HG03066 (cell line): ENCODE results near the gene CCP110.
"Not testable (repeated sequence)": the region's sequence is repeated elsewhere in the genome, so short reads cannot be mapped to it uniquely, and the experiment has no call there.

Source experiments
- ATAC-seq: cut with Tn5 transposase; IDR thresholded peaks from one replicate; pipeline ENCODE4 v1.9.1; 2021; ENCODE audit warnings: low read depth; ENCODE audit not compliant: unreplicated experiment

The CCP110 gene

DNA sequence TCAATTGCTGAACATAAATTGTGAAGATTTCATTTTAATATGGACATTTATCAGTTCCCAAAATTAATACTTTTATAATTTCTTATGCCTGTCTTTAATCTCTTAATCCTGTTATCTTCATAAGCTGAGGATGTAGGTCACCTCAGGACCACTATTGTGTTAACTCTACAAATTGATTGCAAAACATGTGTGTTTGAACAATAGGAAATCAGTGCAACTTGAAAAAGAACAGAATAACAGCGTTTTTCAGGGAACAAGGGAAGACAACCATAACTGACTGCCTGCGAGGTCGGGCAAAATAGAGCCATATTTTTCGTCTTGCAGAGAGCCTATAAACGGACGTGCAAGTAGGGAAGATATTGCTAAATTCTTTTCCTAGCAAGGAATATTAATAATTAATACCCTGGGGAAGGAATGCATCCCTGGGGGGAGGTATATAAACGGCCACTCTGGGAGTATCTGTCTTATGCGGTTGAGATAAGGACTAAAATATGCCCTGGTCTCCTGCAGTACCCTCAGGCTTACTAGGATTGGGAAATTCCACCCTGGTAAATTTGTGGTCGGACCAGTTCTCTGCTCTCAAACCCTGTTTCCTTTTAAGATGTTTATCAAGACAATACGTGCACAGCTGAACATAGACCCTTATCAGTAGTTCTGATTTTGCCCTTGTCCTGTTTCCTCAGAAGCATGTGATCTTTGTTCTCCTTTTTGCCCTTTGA, 19.7 kb downstream of the CCP110 start:
- ATAC-seq, result not testable (repeated sequence)

DNA sequence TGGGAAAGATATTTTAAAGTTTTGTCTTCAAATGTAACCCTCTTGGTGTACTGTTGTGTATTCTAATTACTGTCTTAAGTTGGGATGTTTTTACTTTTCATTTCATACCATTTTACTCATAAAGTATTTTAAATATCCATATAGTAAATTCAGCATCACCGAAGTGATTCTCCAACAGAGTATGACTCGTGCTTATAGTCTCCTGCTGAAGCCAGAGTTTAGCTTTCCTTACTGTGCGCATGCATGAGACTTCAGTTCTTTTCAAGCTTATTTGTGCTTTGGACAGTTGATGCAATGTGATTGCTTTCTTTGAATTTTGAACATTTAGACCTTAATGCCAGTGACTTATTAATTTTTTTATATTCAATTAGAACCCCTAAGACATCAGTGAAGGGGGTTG, 24.4 kb downstream of the CCP110 start:
- ATAC-seq, result no peak

DNA sequence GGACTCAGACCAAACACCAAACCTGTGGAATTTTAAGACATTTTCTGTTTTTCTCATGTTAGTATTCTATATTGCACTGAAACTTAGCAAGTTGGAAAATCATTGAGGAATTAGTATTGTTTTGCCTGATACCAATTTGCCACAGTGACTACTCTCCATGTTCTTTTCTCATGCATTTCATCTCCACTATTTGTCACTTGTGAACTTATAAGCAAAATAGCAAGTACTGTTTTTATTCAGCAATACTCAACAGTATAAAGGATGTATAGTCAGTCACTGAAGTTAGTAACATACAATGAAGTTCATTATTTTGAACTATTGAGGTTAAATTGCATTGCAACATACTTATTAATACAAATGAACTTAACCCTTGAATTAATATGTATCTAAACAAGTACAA, 25.9 kb downstream of the CCP110 start:
- no peak for ATAC-seq

DNA sequence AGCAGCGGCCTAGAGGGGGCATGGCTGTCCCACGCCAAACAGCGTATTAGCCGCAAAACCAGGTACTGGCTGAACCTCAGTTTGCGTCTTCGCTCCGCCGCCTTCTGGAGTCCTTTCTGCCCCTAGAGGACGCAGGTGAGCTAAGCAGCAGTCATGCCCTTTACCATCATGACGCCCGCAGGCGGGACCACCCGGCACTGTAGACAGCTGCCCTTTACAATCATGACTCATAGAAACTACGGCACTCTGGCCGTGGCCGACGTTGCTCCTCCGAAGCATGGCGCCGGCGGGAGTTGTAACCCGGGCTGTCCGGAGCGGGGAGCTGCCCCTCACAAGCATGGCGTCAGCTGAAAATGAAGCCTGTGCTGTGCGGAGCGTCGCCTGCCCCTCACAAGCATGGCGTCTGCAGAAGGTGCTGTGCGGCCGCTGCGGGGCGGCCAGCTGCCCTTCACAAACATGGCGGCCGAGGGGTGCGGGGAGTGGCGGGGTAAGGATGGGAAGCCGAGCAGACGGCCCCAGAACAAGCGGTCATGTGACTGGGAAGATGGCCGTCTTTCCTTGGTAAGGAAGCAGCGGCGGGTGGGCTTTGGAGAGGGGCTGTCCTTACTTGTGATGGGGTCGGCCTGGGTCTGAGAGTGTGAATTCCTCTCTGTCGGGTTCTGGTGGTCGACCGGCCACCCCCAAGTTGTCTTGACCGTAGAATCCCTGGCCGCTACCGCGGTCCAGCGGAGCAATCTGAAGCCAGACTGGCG, 31.6 kb downstream of the CCP110 start, which contains the start of gene VPS35L:
VPS35L (plus strand) TSS at position 518 of the 752 bp plus-strand sequence; CDS start at position 545, 27 bp downstream.
- ATAC-seq, result peak; percentile 95

DNA sequence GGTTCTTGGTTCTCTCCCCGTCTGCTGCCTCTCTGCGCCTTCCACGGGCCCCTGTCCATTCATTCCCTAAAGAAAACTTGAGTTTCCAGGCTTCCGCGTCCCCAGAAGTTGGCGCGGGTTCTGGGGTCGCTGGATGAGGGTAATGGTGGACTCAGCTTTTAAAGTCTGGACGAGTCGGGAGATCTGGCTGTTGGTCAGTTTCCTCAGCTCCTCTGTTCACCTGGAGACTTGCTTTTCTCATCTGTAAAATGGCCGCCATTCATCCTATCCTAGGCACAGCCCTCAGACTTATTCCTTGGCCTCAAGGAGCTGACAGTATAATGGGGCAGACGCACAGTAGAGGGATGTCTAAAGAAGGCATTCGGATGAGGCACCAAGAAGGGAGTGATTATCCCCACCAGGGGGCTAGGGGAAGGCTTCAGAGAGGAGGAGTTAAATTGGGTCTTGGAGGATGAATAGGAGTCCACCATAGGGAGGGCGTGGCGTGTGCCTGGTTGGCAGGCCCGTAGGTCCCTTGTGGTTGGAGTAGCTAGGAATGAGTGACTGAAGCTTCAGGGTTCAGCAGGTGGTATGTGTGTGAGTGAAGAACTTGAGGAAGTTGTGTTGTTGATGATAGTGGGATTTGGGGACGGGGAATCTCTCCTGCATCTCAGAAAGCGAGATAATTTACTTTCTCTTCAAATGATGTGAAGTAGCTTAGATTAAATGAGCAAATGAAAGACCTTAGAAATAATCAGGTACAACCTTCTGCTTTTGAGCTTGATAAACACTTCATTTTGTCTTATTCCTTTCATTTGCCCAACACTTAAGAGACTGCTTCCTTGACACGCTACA, 32.4 kb downstream of the CCP110 start:
- ATAC-seq, result no peak

DNA sequence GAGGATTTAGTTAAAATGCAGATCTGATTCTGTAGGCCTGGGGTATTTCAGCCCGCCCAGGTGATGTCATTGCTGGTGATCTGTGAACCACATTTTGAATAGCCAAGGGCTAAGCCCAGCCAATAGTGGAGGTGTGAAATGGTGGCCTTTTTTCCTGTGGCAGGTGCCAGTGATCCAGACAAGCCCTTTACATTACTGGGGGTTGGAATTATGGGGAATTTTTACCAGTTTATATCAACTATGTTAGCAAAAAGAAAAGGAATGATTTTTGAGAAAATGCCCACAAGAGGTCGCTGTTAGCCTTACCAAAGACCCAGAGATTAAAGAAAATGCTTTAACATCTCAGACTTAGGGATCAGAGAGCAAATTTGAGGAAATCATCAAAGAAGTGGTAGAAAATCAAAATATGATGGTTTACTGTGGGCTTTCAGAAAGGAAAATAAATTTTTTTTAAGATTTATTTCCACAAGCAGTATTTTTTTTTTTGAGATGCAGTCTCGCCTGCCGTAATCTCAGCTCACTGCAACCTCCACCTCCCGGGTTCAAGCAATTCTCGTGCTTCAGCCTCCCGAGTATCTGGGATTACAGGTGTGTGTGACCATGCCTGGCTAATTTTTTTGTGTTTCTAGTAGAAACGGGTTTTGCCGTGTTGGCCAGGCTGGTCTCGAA, 35.6 kb downstream of the CCP110 start:
- no peak for ATAC-seq

DNA sequence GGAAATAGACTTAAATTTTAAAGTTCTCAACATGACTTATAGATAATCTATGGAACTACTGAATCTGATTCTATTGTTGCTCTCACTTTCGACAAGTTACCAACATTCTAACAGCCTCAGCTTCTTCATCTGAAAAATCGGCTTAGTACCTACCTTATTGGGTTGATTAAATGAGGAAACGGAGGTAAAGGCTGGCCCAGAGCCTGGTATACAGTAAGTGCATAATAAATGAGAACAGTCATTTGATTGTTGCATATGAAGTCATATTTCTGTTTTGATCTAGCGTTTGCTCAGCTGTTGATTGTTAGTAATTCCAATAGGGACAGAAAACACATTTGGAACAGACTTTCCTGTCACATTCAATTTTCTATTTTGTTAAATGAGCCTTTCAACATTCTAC, 36.3 kb downstream of the CCP110 start:
- ATAC-seq, result no peak

DNA sequence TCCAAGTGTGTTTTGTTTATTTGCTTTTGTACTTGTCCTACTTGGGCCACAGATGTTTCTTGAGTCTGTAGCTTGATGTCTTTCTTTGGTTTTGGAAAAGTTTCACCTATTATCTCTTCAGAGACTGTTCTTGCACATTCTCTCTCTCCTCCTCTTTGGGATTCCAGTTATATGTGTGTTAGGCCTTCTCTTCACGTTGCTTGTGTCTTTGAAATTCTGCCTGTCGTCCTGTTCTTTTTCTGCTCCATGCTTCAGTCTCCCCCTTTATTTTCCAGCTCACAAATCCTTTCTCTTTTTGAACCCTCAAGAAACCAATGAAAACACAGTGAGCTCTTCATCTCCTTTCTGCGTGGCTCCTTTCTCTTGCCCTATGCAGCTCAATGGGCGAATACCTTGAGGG, 39.6 kb downstream of the CCP110 start:
- no peak for ATAC-seq

DNA sequence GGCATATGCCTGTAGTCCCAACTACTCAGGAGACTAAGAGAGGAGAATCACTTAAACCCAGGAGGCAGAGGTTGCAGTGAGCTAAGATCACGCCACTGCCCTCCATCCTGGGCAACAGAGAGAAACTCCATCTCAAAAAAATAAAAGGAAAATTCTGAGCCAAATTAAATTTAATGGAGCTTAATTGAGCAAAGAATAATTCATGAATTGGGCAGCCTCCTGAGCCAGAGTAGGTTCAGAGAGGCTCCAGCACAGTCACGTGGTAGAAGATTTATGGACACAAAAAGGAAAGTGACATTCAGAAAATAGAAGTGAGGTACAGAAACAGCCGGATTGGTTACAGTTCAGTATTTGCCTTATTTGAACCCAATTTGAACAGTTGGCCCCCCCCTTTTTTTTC, 42.6 kb downstream of the CCP110 start:
- ATAC-seq, result no peak

DNA sequence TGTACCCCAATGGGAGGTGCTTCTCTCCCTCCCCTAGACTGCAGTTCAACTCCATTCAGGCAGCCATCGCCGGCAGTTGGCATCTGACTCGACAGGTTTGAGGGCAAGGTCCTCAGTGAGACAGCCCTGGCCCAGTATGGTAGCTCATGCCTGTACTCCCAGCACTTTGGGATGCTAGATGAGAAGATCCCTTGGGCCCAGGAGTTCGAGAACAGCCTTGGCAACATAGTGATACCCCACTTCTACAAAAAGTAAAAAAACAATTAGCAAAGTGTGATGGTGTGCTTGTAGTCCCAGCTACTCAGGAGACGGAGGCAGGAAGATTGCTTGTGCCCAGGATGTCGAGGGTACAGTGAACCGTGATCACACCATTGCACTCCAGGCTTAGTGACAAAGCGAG, 43.8 kb downstream of the CCP110 start:
- no peak for ATAC-seq

DNA sequence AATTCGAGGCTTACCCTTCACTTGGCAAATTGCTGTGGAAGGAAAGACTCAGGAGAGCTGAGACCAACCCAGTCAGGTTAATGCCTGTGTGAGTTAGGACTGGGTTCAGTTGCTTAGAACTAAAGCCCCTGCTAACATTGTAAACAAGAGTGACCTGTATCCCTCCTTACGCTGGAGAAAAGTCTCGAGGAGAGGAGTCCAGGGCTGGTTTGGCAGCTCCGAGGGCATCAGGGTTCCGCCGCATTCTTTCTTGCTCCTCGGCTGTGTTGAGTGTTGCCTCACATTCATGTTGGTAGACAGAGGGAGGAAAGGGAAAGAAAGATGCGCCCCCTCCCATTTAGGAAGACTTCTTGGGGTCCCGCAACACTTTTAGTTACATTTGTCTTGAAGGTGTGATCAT, 50.3 kb downstream of the CCP110 start:
- no peak for ATAC-seq

DNA sequence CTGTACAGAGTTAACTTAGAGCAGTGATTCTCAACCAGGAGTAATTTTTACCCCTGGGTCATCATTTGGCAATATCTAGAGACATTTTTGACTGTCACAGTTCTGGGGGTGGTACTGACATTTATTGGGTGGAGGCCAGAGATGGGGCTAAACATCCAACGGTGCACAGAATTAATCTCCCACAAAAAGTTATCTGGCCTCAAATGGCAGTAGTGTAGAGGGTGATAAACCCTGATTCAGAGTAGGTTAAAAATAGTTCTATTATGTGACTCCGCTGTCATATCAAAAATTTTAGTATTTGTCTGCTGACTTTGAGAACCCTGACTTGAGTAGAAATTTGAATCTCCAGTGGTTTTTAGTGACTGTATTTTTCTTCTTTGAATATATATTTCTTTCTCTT, 50.9 kb downstream of the CCP110 start:
- no peak for ATAC-seq

DNA sequence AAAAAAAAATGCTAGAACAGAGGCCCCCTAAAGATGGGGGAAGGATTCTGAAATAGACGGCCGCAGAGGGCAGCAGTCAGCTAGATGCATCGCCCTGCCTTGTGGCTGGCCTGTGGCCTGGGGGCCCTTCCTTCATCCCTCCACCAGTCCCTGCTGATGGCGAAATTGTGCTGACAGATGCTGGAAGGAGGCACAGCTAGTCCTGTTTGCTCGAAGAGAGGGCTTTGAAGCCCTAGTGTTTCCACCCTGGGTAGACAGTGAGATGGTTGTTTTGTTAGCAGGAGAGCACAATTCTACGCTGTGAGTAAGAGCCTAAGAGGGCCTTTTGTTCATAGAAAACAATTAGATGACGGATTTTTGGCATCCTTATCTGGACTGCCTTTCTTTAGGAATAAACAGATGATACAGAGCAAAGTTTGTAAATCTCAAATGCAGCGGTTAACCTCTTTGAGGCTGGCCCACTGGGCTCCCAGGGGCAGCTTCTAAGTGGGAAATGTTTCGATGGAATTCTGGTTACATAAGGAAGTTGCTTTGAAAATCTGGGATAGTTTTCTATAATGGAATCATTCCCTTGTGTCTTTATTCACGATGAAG, 54.7 kb downstream of the CCP110 start:
- ATAC-seq, result no peak

DNA sequence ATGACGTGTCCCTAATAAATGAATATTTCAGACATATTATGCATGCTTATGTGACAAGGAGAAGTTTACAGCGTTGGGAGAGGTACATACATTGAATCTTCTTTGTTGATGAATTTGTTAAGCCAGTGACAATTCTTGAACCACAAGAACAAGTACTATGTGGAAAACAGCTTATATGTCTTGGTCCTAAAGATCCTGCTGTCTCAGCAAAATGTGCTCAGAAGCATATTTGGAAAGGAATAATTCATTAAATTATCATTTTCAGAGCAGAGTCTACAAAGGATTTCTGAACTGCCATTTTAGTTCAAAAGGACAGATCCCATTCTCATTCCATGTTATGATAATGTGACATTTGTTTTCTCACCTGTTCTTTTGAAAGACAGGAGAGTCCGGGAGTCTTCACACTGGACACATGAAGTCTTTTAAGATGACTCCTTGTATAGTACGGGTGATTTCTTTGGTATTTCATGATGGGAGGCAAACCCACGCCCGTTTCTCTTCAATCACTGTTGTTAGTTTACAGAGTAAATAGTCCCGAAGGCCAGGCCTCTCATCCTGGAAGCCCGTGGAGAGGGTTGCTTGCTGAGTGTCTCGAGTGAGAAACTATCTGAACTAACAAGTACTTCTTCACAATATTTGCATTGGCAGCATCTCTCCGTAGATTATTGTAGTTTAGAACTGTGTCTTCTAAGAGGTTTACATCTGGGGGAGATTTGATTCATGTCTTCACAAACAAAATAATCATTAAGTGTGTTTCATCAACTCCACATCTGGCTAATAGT, 58.5 kb downstream of the CCP110 start:
- no peak for ATAC-seq

DNA sequence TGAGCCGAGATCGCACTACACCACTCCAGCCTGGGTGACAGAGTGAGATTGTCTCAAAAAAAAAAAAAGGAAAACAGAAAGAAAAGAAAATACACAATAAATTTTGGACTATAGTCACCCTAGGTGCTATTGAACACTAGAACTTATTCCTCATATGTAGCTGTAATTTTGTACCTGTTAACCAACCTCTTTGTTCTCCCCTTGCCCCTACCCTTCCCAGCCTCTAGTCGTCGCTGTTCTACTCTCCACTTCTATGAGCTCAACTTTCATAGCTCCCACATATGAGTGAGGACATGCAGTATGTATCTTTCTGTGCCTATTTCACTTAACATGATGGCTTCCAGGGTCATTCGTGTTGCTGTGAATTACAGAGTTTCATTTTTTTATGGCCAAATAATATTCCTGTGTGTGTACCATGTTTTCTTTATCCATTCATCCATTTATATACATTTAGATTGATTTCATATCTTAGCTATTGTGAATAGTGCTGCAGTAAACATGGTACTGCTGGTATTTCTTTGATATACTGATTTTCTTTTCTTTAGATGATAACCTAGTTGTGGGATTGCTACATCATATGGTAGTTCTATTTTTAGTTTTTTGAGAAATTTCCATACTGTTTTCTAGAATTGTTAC, 60.0 kb downstream of the CCP110 start:
- ATAC-seq, result no peak

DNA sequence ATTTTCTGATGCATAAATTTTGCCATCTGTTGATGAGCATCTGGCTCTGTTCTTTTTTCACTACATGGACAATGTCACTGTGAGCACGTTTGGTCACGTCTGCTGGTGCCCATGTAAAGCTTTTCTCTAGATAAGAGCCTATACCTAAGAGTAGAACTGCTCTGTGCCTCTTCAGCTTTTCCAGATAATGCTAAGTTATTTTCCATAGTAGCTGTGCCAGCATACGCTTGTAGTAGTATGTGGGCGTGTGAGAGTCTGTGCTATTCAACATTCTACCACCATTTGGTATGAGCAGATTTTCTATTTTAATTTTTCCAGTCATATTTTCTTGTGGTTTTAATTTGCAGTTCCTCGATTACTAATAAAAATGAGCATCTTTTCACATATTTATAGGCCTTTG, 64.9 kb downstream of the CCP110 start:
- no peak for ATAC-seq

DNA sequence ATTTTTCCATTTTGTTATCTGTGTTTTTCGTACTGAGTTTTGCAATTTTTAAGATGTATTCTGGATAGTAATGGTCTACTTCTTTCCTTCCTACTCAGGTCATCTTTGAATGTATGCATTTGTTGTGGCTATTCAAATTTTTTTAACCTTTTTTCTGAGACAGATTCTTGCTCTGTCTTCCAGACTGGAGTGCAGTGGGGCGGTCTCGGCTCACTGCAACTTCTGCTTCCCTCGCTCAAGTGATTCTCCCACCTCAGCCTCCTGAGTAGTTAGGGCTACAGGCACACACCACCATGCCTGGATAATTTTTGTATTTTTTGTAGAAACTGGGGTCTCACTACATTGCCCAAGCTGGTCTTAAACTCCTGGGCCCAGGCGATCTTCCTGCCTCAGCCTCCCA, 65.4 kb downstream of the CCP110 start:
- no peak for ATAC-seq

DNA sequence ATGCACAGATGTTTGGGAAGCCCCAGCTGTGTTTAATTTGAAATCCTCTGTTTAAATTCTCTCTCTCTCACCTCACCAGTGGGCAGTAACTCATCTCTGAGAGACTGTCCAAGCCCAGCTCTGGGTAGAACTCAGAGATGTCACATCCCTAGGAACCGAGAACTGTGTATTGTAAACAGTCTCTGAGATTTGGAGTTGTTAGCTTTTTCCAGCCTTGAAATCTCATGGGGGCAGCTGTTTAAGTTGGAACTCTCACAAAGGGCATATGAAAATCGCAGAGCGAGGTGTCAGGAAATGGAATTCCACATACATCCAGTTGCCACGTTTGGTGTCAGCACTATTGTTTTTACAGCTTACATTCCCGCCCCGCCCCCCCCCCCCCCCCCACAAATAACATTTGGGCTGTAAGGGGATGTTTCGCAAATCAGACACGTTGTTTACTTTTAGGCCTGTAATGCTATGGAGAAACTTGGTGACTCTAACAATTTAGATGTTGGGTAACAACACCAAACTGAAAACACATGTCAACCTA, 66.1 kb downstream of the CCP110 start:
- ATAC-seq, result no peak
